HG03064 (cell line): ENCODE measurements around the gene GJD3.

ENCODE experiments used
- ATAC-seq: cut with Tn5 transposase; IDR thresholded peaks from one replicate; pipeline ENCODE4 v1.9.1; 2021; ENCODE audit warnings: low read depth; ENCODE audit not compliant: unreplicated experiment

Gene GJD3

GRCh38 chr17:40343219-40344119 is 21.1 kb downstream of the GJD3 start:
- ATAC-seq: no peak

GRCh38 chr17:40342504-40343218 is 21.9 kb downstream of the GJD3 start:
- ATAC-seq: no peak

- no peak for ATAC-seq
These were observed 22.6 kb downstream of the GJD3 start for GRCh38 chr17:40341808-40342503.

- no peak for ATAC-seq
These were observed 23.4 kb downstream of the GJD3 start for GRCh38 chr17:40340880-40341807.

GRCh38 chr17:40340327-40340726 is 24.2 kb downstream of the GJD3 start:
- no peak for ATAC-seq

- ATAC-seq: no peak
These were observed 25.4 kb downstream of the GJD3 start for GRCh38 chr17:40338941-40339649.

GRCh38 chr17:40338058-40338457 is 26.5 kb downstream of the GJD3 start:
- no peak for ATAC-seq

GRCh38 chr17:40337351-40337750 is 27.2 kb downstream of the GJD3 start:
- no peak for ATAC-seq

- no peak for ATAC-seq
These were observed 28.9 kb downstream of the GJD3 start for GRCh38 chr17:40335620-40336019.

GRCh38 chr17:40333781-40334448 is 30.6 kb downstream of the GJD3 start:
- ATAC-seq: no peak

GRCh38 chr17:40331743-40332641 is 32.5 kb downstream of the GJD3 start:
- no peak for ATAC-seq

GRCh38 chr17:40330850-40331470 is 33.6 kb downstream of the GJD3 start:
- no peak for ATAC-seq

- no peak for ATAC-seq
These were observed 34.4 kb downstream of the GJD3 start for GRCh38 chr17:40329839-40330794.

GRCh38 chr17:40328386-40328766 is 36.2 kb downstream of the GJD3 start:
- no peak for ATAC-seq

GRCh38 chr17:40327735-40328385 is 36.7 kb downstream of the GJD3 start:
- ATAC-seq: no peak

GRCh38 chr17:40327244-40327729 is 37.2 kb downstream of the GJD3 start:
- no peak for ATAC-seq
